Skeletal muscle tissue (tissue), 4 donors: ENCODE measurements around the gene S1PR3. TPM values are rescaled to one million over a fixed set of nuclear protein-coding genes. Genes with fewer than 3 reads are reported as not detected.

Experiments
- H3K27ac ChIP-seq: one replicate; pipeline ENCODE4 v1.7.0; 2013; ENCODE audit warnings: mild to moderate bottlenecking, low read depth, low read length, inconsistent platforms
- H3K27me3 ChIP-seq, 3 donors: one replicate each; pipeline ENCODE4 v1.7.0; 2013; ENCODE audit warnings: low read length in 3 of 3; ENCODE audit not compliant: control insufficient read depth in 3 of 3, insufficient read depth in 3 of 3
- H3K36me3 ChIP-seq, 3 donors: one replicate each; pipeline ENCODE4 v1.7.0; 2013; ENCODE audit warnings: low read length in 3 of 3; ENCODE audit not compliant: control insufficient read depth in 3 of 3, insufficient read depth in 3 of 3
- H3K4me1 ChIP-seq, 3 donors: one replicate each; pipeline ENCODE4 v1.7.0; 2013; ENCODE audit warnings: low read length in 3 of 3, mild to moderate bottlenecking in 3 of 3; ENCODE audit not compliant: control insufficient read depth in 3 of 3, insufficient read depth in 3 of 3
- H3K4me3 ChIP-seq, 3 donors: one replicate each; pipeline ENCODE4 v1.7.0; 2013; ENCODE audit warnings: low read length in 3 of 3
- H3K9ac ChIP-seq, 3 donors: one replicate each; pipeline ENCODE4 v1.7.0; 2013; ENCODE audit warnings: low read length in 3 of 3, mild to moderate bottlenecking in 3 of 3, moderate library complexity in 2 of 3, low read depth in 1 of 3
- H3K9me3 ChIP-seq, 3 donors: one replicate each; pipeline ENCODE4 v1.7.0; 2013; ENCODE audit warnings: low read length in 3 of 3; ENCODE audit not compliant: control insufficient read depth in 3 of 3
- total RNA-seq: library from RNA; depleted of rRNA; stranded (reverse); fragments of >200 nt; gene quantifications from one replicate; pipeline ENCODE4 v1.2.3, GENCODE V29; 2014
- donor health status: Osteomylitis.

Gene S1PR3
- total RNA-seq, 1 donor from 2014 or later: 12.5 TPM

DNA sequence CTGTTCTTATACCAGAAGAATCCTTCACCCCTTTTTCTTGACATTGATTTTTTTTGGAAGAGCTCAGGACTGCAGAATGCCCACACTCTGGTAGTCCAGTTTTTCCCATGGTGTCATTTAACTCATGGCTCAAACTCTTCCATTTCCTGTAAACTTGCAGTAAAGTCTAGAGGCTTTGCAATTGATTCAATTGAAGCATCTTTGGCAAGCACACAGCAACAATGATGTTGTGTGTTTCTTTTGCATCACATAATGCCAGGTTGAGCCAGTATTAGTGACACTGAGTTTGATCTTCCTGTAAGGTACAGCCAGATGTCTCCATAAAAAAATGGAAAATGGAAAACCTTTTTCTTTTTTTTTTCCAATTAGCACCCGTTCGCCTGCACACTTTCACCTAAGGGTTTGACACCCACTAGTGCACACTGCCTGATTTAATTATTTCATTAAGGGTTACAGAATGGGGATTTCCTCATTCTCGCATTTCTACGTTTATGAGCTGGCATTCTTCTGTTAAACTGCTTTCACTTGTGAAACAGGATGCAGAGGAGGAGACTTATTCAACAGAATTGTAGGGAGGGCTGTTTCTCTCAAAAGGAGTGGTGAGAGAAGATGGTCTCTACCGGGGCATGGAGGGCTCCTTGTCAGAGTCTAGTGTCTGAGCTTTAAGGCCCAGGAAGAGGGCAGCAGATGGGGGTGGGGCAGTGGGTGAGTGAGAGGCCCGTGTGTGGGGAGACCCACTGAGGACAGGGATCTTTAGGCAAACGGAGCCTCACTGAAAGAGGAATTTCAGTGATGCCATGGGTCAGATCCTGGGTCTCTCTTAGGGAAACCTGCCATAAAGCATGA is 2.2 kb upstream of the S1PR3 start:
- H3K36me3 ChIP-seq: no peaks in the 10 kb centered on the region
- H3K9me3 ChIP-seq: no peaks in the 10 kb centered on the region
- H3K27me3 ChIP-seq: peaks cover 12 to 20% (median 14%) of the 10 kb centered on the region in 3 donors
- no peak overlapping the region for H3K27ac ChIP-seq
- peaks cover 7 to 9% (median 7%) of the 10 kb centered on the region in 3 donors for H3K4me1 ChIP-seq
- H3K9ac ChIP-seq: no peak overlapping the region
- H3K4me3 ChIP-seq: no peak overlapping the region

DNA sequence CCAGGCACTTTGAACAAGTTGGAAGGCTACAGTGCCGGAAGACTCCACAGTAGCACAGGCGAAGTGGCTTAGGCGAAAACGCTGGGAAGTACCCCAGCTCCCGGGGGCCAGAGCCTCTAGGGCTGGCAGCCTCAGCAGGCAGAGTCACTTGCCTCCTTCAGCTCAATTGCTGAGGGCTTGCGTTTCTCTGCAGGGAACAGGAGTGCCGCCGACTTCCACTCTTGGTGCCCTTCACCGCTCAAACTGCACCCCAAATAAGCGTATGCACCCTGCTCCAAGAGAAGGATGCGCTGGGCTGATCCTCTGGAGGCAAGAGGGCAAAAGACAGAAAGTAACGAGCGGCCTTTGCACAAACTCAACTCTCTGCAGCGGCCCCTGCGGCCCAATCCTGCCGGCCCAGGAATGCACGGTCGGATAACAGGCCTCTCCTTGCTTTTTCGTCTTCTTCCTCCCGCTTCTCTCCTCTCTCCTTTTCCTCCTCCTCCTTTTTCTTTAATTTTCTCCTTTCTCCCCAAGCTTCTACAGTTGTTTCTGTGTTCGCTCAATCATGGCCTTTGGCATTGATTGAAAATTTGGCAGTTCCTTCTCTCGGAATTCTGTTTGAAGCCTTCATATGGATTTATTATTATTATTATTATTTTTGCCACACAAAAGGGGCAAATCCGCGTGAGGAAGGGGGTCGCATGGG is 1.1 kb upstream of the S1PR3 start:
- H3K4me1 ChIP-seq: peaks cover 7 to 16% (median 14%) of the 10 kb centered on the region in 3 donors
- no peak overlapping the region for H3K4me3 ChIP-seq
- no peak overlapping the region for H3K27ac ChIP-seq
- peaks cover 17 to 22% (median 22%) of the 10 kb centered on the region in 3 donors for H3K27me3 ChIP-seq
- H3K36me3 ChIP-seq: no peaks in the 10 kb centered on the region
- no peaks in the 10 kb centered on the region for H3K9me3 ChIP-seq
- no peak overlapping the region for H3K9ac ChIP-seq

DNA sequence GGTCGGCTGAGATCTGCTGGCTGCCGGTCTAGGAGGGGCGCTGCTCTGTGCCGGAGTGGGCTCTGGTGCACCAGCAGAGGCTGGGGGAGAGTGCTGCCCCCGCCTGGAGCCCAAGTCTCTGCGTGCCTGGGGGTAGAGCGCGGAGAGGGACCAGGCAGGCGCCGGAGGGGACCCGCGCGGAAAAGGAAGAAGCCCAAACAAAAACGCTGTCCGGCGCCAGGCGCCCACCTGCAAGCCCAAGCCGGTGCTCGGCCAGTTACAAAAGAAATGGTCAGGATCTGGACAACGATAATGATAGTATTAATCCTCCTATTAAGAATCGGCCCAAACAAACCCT is 571 bp upstream of the S1PR3 start:
- no peak overlapping the region for H3K27ac ChIP-seq
- peaks cover 17 to 25% (median 22%) of the 10 kb centered on the region in 3 donors for H3K27me3 ChIP-seq
- no peaks in the 10 kb centered on the region for H3K36me3 ChIP-seq
- H3K4me1 ChIP-seq: peaks cover 7 to 16% (median 14%) of the 10 kb centered on the region in 3 donors
- H3K9ac ChIP-seq: no peak overlapping the region
- H3K9me3 ChIP-seq: no peaks in the 10 kb centered on the region
- no peak overlapping the region for H3K4me3 ChIP-seq

DNA sequence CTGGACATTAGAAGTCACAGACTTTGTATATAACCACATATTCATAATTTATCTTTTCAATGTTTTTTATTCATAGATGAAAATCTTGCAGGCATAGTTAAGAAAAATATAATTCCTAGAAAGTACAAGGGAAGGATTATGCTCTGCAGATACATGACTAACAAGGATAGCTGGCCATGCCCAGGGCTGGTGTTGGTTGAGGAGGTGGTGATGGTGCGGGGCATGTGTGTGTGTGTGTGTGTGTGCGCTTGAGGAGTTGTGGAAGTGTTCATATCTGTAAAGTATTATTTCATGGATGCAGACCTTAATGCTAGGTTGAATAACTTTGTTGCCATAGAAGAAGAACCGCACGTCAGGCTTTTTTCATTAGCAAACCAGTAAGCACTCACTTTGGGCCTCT is 1.3 kb downstream of the S1PR3 start:
- H3K27ac ChIP-seq: no peak overlapping the region
- peaks cover 17 to 25% (median 20%) of the 10 kb centered on the region in 3 donors for H3K27me3 ChIP-seq
- no peak overlapping the region for H3K9ac ChIP-seq
- peaks cover 9 to 16% (median 14%) of the 10 kb centered on the region in 3 donors for H3K4me1 ChIP-seq
- no peak overlapping the region for H3K4me3 ChIP-seq
- H3K36me3 ChIP-seq: no peaks in the 10 kb centered on the region
- no peaks in the 10 kb centered on the region for H3K9me3 ChIP-seq

DNA sequence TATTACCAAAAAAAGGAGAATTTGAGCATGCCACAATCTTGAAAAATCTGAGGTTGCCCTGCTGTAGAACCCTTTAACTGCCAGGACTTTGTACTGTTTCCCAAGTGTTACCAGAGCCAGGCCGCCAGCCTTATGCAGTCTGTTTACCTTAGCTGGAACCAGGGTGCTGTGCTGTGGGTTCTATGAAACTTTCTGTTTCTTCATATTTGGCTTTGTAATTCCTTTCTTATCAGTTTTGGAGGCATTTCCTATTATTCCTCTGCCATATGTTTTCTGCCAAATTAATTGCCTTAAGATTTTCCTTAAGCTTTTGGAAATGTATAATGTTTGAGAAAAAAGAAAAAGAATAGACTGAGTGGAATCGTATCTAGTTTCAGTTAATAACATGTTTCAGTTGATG is 2.1 kb downstream of the S1PR3 start:
- peaks cover 10 to 16% (median 15%) of the 10 kb centered on the region in 3 donors for H3K4me1 ChIP-seq
- no peaks in the 10 kb centered on the region for H3K9me3 ChIP-seq
- H3K36me3 ChIP-seq: no peaks in the 10 kb centered on the region
- H3K4me3 ChIP-seq: no peak overlapping the region
- H3K9ac ChIP-seq: no peak overlapping the region
- H3K27ac ChIP-seq: no peak overlapping the region
- H3K27me3 ChIP-seq: peaks cover 17 to 25% (median 20%) of the 10 kb centered on the region in 3 donors

DNA sequence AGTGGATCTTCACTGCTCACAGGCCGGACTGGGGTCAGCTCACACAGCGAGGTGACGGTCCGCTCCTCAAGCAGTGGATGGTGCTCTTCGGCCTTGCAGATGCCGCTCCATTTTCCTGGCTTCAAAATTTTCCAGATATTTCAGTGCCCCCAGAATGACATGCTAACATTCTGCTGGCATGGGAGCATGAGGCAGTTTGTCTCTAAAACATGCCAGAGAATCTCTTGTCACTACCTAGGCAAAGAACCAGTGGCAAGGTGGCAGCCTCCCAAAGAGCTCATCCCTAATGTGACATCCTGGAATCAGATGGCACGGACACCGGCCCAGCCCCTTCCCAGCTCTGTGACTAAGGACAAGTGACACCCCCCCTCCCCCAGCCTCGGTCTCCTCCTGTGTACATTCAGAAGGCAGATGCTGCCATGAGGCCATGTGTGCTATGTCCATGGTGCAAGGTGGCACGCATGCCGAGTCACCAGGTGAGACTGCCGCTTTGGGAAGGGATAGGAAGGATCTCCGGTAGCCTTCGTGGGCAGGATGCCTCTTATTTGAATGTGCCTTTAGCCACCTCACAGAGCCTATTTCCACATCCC is 2.7 kb downstream of the S1PR3 start:
- no peak overlapping the region for H3K9ac ChIP-seq
- H3K4me1 ChIP-seq: peaks cover 15 to 21% (median 19%) of the 10 kb centered on the region in 3 donors
- no peak overlapping the region for H3K27ac ChIP-seq
- no peak overlapping the region for H3K4me3 ChIP-seq
- peaks cover 17 to 25% (median 20%) of the 10 kb centered on the region in 3 donors for H3K27me3 ChIP-seq
- no peaks in the 10 kb centered on the region for H3K36me3 ChIP-seq
- no peaks in the 10 kb centered on the region for H3K9me3 ChIP-seq

DNA sequence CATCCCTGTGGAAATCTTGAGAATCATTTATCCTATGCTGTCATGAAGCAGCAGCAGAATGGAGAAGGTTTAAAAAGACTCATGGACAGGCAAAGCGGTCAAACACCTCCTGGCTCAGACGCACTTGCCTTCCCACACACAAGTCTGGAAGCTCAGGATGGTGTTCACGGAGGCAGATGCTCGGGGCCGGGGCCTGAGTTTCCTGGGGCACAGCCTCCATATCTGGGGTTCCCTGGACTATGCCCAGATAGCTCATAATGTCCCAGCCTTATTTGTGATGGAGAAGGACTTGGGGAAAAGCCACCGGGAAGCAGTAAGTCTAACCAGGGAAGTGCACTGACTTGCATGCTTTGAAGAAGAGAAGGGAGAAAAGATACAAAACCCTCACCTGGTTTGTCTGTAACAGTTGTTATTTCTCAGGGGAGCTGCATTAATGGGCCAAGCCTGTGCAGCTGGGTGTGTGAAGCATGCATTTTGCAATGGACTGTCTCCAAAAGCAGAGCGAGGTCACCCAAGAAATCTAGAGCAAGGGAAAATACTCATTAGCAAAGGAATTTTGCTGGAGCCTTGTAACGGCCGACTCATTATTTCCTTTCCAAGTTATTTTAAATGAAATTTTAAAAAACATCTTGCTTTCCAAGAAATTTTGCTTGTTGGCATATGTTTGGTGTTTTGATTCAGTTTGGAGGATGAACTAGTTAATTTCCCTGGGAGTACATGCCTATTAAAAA is 3.4 kb downstream of the S1PR3 start:
- H3K4me1 ChIP-seq: peaks cover 18 to 21% (median 19%) of the 10 kb centered on the region in 3 donors
- no peak overlapping the region for H3K9ac ChIP-seq
- no peak overlapping the region for H3K27ac ChIP-seq
- no peaks in the 10 kb centered on the region for H3K9me3 ChIP-seq
- H3K27me3 ChIP-seq: peaks cover 16 to 21% (median 20%) of the 10 kb centered on the region in 3 donors
- H3K36me3 ChIP-seq: no peaks in the 10 kb centered on the region
- H3K4me3 ChIP-seq: no peak overlapping the region

DNA sequence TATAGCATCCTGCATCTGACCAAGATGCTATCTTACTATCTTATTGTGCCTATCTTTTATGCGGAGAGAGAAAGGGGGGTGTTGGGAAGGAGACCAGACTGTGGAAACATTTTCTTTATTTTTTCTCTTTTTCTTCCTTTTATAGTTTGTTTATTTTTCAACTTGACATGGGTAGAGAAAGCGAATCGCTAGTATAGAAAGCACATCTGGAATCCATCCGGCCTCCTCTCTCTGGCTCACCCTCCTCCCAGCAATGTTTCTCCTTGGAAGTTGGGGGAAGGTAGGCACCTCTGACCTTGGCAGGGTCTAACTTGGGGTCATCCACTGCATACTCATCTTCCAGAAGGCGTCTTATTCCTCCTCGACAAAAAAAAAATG is 3.9 kb downstream of the S1PR3 start:
- no peaks in the 10 kb centered on the region for H3K9me3 ChIP-seq
- H3K36me3 ChIP-seq: no peaks in the 10 kb centered on the region
- H3K27ac ChIP-seq: no peak overlapping the region
- H3K4me1 ChIP-seq: peaks cover 18 to 21% (median 19%) of the 10 kb centered on the region in 3 donors
- no peak overlapping the region for H3K4me3 ChIP-seq
- H3K9ac ChIP-seq: no peak overlapping the region
- peaks cover 11 to 21% (median 19%) of the 10 kb centered on the region in 3 donors for H3K27me3 ChIP-seq

DNA sequence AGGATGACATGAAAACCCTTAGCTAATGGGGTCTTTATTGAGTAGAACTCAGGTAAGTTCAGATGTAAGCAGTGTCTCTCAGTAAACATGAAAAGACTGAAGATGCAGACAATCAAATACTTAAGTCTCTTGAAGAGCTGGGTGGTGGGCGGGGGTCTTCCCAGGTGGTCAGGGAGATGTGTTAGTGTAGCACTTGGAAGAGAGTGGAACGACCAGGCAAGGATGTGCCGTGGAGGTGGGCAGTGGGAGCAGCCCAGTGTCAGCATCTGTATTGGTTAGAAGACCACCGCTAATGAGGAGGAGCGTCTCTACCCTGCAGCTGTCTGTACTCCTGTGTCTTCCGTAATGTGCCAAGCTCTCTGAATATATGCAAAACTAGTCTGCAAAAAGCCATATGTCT is 4.4 kb downstream of the S1PR3 start:
- peaks cover 18 to 22% (median 19%) of the 10 kb centered on the region in 3 donors for H3K4me1 ChIP-seq
- no peak overlapping the region for H3K4me3 ChIP-seq
- peaks cover 11 to 21% (median 17%) of the 10 kb centered on the region in 3 donors for H3K27me3 ChIP-seq
- no peaks in the 10 kb centered on the region for H3K9me3 ChIP-seq
- no peak overlapping the region for H3K9ac ChIP-seq
- no peak overlapping the region for H3K27ac ChIP-seq
- H3K36me3 ChIP-seq: no peaks in the 10 kb centered on the region
